GM18909 (cell line): ENCODE measurements around the gene ARL6IP4.

Experiments
- ATAC-seq: cut with Tn5 transposase; IDR thresholded peaks from one replicate; pipeline ENCODE4 v1.9.1; 2021; ENCODE audit warnings: mild to moderate bottlenecking; ENCODE audit not compliant: unreplicated experiment, poor library complexity

Gene ARL6IP4

DNA sequence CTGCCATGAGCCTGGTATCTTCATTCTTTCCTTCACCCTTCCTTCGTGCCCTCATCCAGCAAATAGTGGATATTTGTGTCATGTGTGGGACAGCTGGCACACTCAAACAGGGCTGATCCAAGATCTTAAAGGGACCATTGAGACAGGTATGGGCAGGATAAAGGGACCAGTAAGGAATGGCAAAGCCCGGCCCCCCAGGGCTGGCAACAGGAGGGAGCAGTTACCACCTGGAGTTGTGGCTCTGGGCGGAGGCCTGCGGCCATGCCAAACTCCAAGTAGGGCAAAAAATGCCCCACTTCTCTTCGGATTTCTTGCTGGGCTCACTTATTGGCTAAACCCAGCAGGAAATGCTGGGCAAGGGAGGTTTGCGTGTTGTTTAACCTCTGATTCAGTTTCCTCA is 3.3 kb upstream of the ARL6IP4 start:
- no peak for ATAC-seq

GRCh38 chr12:122977655-122978392 is 2.7 kb upstream of the ARL6IP4 start:
- ATAC-seq: no peak

GRCh38 chr12:122978507-122978955 is 1.9 kb upstream of the ARL6IP4 start:
- no peak for ATAC-seq

GRCh38 chr12:122979001-122979907 is 1.2 kb upstream of the ARL6IP4 start:
- ATAC-seq: no peak

DNA sequence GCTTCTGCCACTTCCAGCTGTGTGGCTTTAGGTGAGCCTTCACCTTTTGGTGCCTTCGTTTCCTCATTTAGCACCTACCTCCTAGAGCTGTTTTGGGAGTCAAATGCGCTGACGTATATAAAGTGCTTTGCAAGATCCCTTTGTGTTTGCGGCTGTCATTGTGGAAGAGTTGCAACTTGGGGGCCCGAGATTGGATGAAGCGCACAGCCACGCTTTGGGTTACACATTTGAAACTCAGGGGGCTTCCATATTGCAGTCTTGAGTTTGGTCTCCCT is 636 bp upstream of the ARL6IP4 start:
- ATAC-seq: no peak

DNA sequence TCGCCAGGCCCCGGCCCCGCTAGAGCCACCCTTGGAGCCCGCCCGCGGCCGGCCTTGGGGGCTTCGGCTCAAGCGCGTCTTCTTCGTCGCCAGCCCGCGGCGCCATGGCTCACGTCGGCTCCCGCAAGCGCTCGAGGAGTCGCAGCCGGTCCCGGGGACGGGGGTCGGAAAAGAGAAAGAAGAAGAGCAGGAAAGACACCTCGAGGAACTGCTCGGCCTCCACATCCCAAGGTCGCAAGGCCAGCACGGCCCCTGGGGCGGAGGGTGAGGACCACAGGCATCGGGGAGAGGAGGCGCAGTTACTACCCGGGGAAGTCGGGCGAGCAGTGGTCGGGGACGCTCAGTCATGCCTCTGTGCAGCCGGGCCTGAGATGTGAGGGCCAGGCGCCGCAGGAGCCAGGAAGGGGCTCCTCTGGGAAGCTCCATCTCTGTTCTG is 573 bp downstream of the ARL6IP4 start:
- peak; percentile 17 for ATAC-seq

GRCh38 chr12:122981587-122982476 is 1.4 kb downstream of the ARL6IP4 start:
- ATAC-seq: no peak

DNA sequence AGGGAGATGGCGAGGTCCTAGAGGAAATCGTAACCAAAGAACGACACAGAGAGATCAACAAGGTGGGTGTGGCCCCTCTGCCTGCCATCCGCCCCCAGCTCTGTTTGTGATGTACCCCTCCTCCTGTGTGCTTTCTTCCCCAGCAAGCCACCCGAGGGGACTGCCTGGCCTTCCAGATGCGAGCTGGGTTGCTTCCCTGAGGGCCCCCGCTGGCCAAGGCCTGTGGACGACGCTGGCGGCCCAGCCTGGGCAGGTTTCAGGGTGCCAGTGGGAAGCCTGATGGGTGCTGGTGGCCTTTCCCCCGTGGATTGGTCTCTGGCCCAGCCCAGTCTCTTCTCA is 2.0 kb downstream of the ARL6IP4 start:
- no peak for ATAC-seq

DNA sequence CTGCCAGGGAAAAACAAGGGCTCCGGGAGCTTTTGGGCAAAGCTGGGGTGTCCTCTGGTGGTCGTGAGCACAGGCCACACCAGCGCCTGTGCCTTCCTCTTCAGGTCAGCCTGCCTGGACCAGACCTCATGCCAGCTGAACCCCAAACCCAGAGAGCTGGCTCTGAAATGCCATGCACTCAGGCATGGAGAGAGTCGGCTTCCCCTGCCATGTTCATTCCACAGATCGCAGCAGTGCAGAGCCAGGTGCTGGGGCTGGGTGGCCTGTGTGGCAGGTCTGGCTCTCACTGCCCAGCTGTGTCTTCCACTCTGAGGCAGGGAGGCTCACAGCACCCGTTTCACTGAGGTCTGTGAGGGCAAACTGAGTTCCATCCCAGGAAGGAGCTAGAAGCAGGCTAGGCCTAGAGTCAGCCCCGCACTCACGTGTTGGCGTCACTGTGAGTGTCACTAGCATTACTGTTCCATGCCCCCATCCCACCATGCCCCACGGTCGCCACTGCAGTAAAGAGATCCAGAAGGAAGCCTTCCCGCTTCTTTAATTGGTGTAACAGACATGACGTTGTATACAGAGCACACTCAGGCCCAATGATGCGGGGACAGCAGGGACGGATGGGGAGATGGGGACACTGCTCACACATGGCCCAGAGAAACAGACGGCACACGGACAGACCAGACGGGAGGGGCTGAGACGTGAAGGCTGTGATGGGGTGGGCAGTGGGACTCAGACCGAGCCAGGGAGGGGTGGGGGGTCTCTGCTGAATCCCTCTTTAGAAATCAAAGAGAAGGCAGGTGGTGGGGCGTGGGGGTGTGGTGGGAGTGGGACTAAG is 2.7 kb downstream of the ARL6IP4 start:
- no peak for ATAC-seq

- ATAC-seq: no peak
Measured at GRCh38 chr12:122983789-122984515, 3.5 kb downstream of the ARL6IP4 start.

- no peak for ATAC-seq
Measured at GRCh38 chr12:122984612-122985337, 4.3 kb downstream of the ARL6IP4 start.

DNA sequence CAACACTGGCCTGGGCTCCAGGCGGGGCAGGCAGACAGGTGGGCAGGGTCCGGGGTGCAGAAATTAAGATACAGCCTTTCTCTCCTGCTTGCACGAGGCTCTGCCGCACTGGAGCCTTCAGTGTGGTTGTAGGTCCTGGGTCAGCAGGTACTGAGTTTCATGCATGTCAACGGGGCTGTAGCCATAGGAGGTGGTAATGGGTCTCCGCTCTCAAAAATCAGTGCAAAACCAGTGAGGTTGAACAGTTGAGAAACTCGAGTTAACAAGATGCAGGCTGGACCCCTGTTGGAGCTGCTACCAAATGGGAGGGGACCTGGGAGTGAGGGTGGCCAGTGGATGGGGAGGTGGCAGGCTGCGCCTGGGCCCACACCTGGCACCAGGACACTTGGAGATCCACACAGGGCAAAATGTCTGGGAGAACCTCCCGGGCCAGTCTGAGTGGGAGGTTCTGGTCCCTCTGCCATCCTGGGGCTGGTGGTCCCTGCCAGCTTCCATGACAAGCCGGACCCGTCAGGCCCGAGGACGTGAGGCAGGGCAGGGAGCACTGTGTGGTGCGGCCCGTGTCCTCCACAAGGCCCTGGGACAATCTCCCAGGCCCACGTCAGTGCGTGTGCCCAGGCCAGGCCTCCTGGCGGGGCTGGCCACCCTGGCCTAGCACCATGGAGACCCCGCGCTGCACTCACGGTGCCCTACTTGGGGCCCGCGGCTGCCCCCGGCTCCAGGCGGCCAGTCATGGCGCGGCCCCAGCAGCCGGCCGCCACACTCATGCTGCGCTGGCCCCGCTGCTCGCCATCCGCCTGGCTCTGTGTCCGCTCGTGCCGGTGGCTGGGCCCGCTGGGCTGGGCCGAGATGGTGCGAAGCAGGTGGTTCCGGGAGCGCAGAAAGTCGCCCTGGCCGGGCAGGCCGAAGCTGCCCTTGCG is 5.1 kb downstream of the ARL6IP4 start:
- ATAC-seq: no peak

DNA sequence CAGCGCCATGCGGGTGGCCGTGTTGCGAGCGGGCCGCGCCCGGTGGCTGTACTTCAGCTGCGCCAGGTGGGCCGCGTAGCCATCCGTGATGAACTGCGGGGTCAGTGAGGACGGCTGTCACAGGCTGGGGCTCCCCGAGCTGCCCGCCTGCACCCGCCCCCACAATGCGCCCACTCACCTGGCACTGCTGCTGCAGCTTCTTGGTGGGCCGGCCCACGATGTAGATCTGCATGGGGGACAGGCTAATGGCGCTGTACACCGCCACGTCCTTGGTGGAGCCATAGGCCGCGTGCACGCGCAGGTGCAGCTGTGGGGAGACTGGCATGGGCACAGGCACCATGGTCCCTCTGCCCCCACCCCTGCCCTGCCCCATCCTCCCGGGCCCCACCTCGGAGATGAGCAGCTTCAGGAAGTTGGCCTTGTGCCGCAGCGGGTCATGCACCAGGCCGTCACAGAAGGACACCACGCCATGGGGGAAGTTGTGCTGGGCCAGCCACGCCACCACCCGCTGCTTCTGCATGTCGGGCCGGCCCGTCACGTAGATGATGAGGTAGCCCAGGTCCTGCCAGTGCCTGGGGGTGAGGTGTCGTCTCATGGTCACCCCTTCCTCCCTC is 5.9 kb downstream of the ARL6IP4 start:
- ATAC-seq: no peak

DNA sequence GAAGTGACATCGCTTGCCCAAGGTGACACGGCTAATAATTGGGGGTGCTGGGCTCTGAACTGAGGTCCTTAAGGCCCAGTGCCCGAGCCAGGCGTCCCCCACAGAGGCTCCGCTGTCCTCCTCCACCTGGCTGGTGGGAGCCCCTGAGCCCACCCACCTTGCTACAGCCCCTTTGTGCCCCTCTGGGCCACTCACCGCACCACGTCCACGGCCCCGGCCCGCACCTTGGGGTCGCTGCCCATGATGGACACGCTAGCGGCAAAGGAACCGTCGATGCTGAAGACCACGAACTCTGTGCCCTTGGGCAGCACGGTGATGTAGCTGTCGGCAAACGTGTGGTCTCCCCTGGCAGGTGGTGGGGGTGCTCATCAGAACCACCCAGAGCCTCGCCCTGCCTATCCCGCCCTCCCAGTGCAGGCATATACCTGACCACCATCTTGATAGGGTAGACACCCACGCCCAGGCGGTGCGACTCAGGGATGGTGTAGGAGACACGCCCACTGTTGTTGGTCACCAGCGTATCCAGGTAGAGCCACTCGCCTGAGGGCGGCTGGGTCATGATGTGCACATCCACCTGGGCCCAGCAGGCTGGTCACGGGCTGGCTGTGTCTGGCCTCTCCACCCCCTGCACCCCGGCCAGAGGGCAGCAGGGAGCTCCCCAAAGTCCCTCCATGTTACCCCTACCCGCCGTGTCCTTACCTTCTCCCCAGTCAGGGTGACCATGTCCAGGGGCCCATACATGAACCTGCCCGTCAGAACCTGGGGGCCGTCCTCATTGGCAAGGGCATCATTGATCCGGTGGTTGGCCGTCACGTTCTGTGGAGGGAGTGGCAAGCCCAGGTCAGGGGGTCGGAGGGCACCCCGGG is 6.8 kb downstream of the ARL6IP4 start:
- ATAC-seq: no peak

DNA sequence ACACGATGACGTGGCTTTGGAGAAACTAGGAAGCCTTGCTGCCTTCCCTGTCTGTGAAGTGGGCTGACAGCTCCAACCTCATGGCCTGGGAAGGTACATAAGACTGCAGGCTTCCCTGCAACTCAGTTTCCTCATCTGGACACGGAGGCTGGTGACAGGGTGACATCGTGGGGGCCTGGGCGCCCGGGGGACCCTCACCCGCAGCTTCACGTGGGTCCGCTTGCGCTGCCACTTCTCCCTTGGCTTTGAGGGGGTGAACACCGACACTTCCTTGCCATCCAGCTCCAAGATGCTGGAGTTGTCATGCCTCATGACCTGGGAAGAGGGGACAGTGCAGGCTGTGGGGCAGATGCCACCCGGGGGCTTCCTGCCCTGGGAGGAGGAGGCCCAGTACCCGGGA is 7.6 kb downstream of the ARL6IP4 start:
- ATAC-seq: no peak

GRCh38 chr12:122988612-122989212 is 8.2 kb downstream of the ARL6IP4 start:
- ATAC-seq: no peak
